ENCODE measurements around the gene ZBTB7C. TPM values are rescaled to one million over a fixed set of nuclear protein-coding genes. Genes with fewer than 3 reads are reported as not detected.

Gene ZBTB7C
- total RNA-seq, 1 experiment from 2014 or later: 0.33 TPM

DNA sequence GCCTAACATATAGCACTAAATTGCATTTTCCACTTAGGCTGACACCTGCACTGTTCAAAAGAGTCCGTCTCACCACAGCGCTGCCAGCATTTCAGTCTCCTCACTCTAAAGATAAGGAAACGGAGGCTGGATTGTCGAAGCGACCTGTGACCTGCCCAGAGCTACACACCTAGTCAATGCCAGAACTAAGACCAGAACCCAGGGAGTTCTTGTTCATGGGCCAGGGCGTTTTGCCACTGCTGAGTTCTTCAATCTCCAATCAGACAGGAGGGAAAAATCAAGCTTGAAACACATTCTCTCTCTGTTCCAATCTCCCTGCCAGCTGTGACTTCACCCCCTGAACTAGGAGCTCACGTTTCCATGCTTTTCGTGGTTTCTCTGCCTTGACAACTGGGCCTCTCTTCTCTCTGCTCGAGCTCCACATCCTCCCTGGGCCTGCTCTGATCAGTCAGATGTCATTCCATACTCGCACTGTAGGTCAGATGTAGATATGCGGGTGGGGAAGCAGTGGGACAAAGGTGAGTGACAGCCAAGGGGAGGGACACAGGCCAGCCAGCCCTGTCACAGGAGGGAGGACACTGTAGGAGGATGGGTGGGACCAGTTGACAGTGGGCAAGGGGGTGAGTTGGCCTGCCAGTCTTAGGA lies 257.6 kb downstream of the ZBTB7C start:
- no peak overlapping the region for H2BK120ac ChIP-seq (ENCODE audit: low read depth, low read length, poor library complexity, severe bottlenecking)
- H3K23me2 ChIP-seq (ENCODE audit: insufficient read length, low read depth, low read length, poor library complexity, severe bottlenecking): no peaks in the 10 kb centered on the region
- H2BK5ac ChIP-seq (ENCODE audit: insufficient read length, low read length): no peak overlapping the region
- no peak overlapping the region for H3K56ac ChIP-seq (ENCODE audit: insufficient read length, low read depth, low read length)
- no peak overlapping the region; a peak in 1 of 7 replicates for H3K27ac Mint-ChIP-seq
- no peak for DNase-seq
- H2AK5ac ChIP-seq (ENCODE audit: insufficient read length, low read length): no peak overlapping the region
- no peak overlapping the region for H3K4ac ChIP-seq (ENCODE audit: low read depth, low read length)
- no peak overlapping the region for H3K4me3 Mint-ChIP-seq
- H3K9me3 ChIP-seq (ENCODE audit: control insufficient read depth, low read depth, low read length): no peaks in the 10 kb centered on the region
- H3K9ac ChIP-seq (ENCODE audit: extremely low read depth, insufficient read length, low read length): no peak overlapping the region
- no peak overlapping the region for H2BK20ac ChIP-seq (ENCODE audit: low read depth, low read length, poor library complexity, severe bottlenecking)
- no peaks in the 10 kb centered on the region for H3K36me3 Mint-ChIP-seq (ENCODE audit: insufficient read depth in 1 of 3, low read depth in 3 of 3)
- no peak overlapping the region for H3K27ac ChIP-seq (ENCODE audit: insufficient read length, low read depth, low read length)
- H3K18ac ChIP-seq (ENCODE audit: insufficient read length, low read depth, low read length): no peak overlapping the region
- no peak overlapping the region; the same call in 1 of the 2 replicates for H3K14ac ChIP-seq (ENCODE audit: insufficient read depth, low read length)
- no peak overlapping the region for H2BK15ac ChIP-seq (ENCODE audit: low read depth, low read length)
- H3K23ac ChIP-seq (ENCODE audit: insufficient read length, low read depth, low read length): no peak overlapping the region
- no peak overlapping the region for H2AFZ ChIP-seq (ENCODE audit: low read length)
- H3K27me3 ChIP-seq (ENCODE audit: insufficient read depth, low read length): peaks cover 2% of the 10 kb centered on the region; the same call in 1 of the 2 replicates
- H4K91ac ChIP-seq (ENCODE audit: insufficient read length, low read depth, low read length): no peak overlapping the region
- peaks cover 19% of the 10 kb centered on the region for H3K27me3 Mint-ChIP-seq (ENCODE audit: low read depth)
- H3K9me3 Mint-ChIP-seq: no peaks in the 10 kb centered on the region
- no CpG with 5 or more reads among the region's 11 CpGs for WGBS (ENCODE audit: extremely low coverage, insufficient read length, low lambda C conversion rate)
- no peak overlapping the region for H3T11ph ChIP-seq (ENCODE audit: low read length)
- no peaks in the 10 kb centered on the region for H3K4me1 ChIP-seq (ENCODE audit: insufficient read depth, low read length)
- H3K79me1 ChIP-seq (ENCODE audit: insufficient read depth, low read depth, low read length, poor library complexity, severe bottlenecking): no peaks in the 10 kb centered on the region
- H3K4me2 ChIP-seq (ENCODE audit: insufficient read depth, insufficient read length, low read length): no peak overlapping the region
- H4K20me1 ChIP-seq (ENCODE audit: control insufficient read depth, insufficient read depth, insufficient read length): no peaks in the 10 kb centered on the region
- no peaks in the 10 kb centered on the region for H3K79me2 ChIP-seq (ENCODE audit: insufficient read depth, low read length)
- H4K8ac ChIP-seq (replicated peaks; ENCODE audit: insufficient read length, low read depth, low read length): no peak overlapping the region
- no peak overlapping the region for H4K5ac ChIP-seq (ENCODE audit: insufficient read length, low read depth, low read length)
- TF ChIP-seq, protein P1, sequence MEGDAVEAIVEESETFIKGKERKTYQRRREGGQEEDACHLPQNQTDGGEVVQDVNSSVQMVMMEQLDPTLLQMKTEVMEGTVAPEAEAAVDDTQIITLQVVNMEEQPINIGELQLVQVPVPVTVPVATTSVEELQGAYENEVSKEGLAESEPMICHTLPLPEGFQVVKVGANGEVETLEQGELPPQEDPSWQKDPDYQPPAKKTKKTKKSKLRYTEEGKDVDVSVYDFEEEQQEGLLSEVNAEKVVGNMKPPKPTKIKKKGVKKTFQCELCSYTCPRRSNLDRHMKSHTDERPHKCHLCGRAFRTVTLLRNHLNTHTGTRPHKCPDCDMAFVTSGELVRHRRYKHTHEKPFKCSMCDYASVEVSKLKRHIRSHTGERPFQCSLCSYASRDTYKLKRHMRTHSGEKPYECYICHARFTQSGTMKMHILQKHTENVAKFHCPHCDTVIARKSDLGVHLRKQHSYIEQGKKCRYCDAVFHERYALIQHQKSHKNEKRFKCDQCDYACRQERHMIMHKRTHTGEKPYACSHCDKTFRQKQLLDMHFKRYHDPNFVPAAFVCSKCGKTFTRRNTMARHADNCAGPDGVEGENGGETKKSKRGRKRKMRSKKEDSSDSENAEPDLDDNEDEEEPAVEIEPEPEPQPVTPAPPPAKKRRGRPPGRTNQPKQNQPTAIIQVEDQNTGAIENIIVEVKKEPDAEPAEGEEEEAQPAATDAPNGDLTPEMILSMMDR (conservative IDR thresholded peaks at IDR 0.05): no peak
- H2BK12ac ChIP-seq (ENCODE audit: insufficient read length, low read depth, low read length): no peak overlapping the region
- 0 out of 4 replicates have a peak, but pooled peaks cover 0 to 3% of the 10 kb centered on the region in 2 experiments for H3K4me1 Mint-ChIP-seq

All from H9 (cell line).